ENCODE measurements around the gene CDC23.

CDC23 gene

DNA sequence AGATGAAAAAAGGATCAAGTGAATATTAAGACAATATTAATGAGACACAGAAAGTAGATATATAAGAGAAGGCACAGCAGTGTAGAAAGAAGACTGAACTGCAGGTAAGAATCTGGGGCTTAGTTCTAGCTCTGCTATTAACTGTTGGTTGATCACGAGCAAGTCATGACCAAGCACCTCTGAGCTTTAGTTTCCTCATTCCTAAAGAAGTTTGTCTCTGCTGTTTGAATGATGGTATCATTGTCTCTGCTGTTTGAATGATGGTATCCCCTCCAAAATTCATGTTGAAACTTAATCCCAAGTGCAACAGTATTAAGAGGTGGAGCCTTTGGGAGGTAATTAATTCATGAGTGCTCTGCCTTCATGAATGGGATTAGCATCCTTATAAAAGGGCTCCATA, 71.4 kb downstream of the CDC23 start:
- DNase-seq (ENCODE audit: low read depth in 2 of 2), result no peak

DNA sequence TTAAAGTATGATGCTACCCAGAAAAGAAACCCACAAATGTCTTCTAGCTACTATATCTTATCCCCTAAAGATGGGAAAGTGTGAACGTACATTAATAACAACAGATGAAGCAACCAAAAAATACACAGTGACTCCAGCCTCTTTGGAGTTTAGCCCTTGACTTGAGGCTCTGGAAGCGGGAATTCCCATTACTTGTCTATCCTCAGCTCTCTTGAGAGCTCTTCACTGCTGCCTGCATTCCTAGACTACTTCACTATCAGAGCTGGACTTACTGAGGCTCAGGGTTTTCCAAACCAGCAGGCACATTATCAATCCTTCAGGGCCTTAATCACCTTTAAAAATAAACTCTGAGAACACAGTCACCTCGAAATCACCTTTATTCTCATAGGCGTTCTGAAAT, 72.9 kb downstream of the CDC23 start:
- DNase-seq (ENCODE audit: low read depth in 2 of 2), result no peak

DNA sequence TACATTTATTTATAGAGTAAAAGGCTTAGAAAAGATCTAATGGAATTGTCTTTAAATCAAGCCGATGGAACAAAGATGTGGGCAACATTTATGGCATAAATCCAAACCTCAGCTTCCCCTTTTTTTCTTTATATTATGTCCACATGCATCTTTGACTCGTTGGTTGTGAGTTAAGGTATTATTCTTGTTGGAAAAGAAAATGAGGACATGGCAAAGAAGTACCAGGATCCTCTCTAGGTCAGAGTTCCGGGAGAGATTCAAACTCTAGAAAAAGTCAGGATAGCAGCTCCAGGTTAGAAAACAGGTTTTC, 73.4 kb downstream of the CDC23 start:
- no peak for DNase-seq (ENCODE audit: low read depth in 2 of 2)

DNA sequence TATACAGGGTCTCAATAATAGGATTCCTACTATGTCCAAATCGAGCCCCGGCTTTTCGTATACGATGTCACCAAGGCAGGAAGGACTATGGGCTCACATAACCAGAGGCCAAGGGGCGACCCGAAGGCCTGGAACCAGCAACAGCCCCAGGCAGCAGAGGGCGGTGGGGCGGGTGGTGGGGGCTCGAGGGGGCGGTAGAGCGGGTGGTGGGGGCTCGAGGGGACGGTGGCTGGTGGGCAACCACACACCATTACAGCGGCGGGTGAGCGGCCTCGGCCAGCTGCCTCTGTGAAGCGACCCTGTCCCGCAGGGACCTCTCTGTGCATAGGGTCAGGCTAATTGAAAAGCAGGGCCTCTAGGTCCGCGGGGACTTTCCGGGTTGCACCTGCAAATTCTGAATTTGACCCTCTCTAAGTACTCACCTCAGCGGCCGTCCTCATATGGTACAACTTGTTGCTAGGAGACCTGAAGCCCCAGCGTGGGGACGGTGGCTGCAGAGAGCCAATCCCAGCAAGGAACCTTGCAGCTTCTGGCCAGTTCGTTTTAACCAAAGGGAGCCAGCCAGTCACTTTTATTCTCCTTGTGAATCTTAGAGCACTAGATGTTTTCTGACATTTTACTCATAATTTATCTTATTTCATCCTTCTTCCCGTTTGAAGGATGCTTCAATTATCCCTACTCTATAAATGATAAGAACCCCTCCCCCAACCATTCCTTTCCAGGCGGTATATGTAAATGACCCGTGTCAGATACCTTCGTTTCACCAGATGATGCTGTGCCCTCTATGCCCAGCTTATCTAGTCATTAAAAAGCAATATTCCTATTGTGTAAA, 74.0 kb downstream of the CDC23 start, which contains the start of gene NME5:
TSS of gene NME5 (minus strand) at position 480 of the 832 bp plus-strand sequence. CDS start 648 bp downstream, outside the sequence.
- DNase-seq (ENCODE audit: low read depth in 2 of 2), result peak; percentile 7 to 8
